HEK293T (cell line): ENCODE data around the gene CA12.

Experiments
- FOXA1 ChIP-seq: fragments of 450-650 bp; IDR thresholded peaks from 2 replicates; pipeline ENCODE4 v1.6.1; 2016; ENCODE audit warnings: mild to moderate bottlenecking
- FOXK2 ChIP-seq: fragments of 450-650 bp; IDR thresholded peaks from 2 replicates; pipeline ENCODE4 v1.6.1; 2016; ENCODE audit warnings: mild to moderate bottlenecking
- NFRKB ChIP-seq: fragments of 450-650 bp; IDR thresholded peaks from 2 replicates; pipeline ENCODE4 v1.6.1; 2016; ENCODE audit warnings: mild to moderate bottlenecking, moderate library complexity
- SP1 ChIP-seq: fragments of 450-650 bp; IDR thresholded peaks from 2 replicates; pipeline ENCODE4 v1.6.1; 2017
- SUZ12 ChIP-seq: fragments of 450-650 bp; IDR thresholded peaks from 2 replicates; pipeline ENCODE4 v1.6.1; 2016; ENCODE audit warnings: mild to moderate bottlenecking
- TARDBP ChIP-seq: fragments of 450-650 bp; IDR thresholded peaks from 2 replicates; pipeline ENCODE4 v1.6.1; 2016

- TF ChIP-seq FOXK2 (no peak), TARDBP (no peak), FOXA1 (no peak), SUZ12 (no peak), NFRKB (no peak), SP1 (no peak)
These were observed 72.7 kb downstream of the CA12 start for GRCh38 chr15:63308947-63309346.
